Subcutaneous adipose tissue (tissue), 4 donors: ENCODE measurements around the gene PTCH2. TPM values are rescaled to one million over a fixed set of nuclear protein-coding genes. Genes with fewer than 3 reads are reported as not detected.

Experiments used
- total RNA-seq, 4 donors: library from RNA; depleted of rRNA; stranded (reverse); fragments of >200 nt; gene quantifications; one replicate each; pipeline ENCODE4 v1.1.0, GENCODE V29; 2016
- TF ChIP-seq, protein P1 (sequence below): fragments of 450-650 bp; IDR thresholded peaks from one replicate; pipeline ENCODE4 v1.5.1; 2016; ENCODE audit warnings: low read depth, mild to moderate bottlenecking, control low read depth, antibody characterized with exemption, moderate library complexity

The PTCH2 gene
- total RNA-seq, 4 donors from 2014 or later, result 0.66 to 1.1 (median 0.68) TPM; not detected in 1

DNA sequence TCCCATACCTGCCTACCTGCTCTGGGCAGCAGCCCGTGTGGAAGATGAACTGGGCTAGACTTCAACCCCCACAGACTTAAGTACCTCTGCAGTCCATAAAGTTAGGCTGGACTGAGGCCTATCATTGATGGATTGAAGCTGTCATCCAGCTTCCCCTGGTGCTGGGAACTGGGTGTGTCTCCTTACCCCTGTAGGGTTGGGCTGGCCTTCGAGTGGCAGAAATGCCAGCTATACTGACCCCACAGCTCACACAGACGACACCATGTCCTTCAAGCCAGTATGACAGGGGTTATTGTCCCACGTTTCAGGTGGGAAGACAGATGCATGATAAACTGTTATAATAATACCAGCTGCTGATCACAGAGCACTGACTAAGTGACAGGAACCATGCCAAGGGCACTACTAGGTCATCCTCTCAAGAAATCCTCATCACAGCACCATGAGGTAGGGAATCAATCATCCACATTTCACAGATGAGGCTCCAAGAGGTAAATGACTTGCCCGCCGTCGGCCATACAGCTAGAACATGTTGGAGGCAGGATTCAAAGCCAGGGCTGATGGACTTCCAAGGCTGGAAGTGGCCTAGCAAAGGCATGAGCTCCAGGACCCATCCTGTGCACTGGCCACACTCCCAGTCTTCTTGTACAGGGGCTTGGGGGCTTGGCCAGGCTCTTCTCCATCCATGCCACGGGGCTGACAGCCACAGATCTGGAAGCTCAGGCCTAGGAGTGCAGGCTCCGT is 54.8 kb downstream of the PTCH2 start, which contains the start of gene BEST4:
TSS of gene BEST4 (minus strand) at position 51 of the 741 bp plus-strand sequence. CDS start 465 bp downstream, outside the sequence.
- TF ChIP-seq, protein P1, sequence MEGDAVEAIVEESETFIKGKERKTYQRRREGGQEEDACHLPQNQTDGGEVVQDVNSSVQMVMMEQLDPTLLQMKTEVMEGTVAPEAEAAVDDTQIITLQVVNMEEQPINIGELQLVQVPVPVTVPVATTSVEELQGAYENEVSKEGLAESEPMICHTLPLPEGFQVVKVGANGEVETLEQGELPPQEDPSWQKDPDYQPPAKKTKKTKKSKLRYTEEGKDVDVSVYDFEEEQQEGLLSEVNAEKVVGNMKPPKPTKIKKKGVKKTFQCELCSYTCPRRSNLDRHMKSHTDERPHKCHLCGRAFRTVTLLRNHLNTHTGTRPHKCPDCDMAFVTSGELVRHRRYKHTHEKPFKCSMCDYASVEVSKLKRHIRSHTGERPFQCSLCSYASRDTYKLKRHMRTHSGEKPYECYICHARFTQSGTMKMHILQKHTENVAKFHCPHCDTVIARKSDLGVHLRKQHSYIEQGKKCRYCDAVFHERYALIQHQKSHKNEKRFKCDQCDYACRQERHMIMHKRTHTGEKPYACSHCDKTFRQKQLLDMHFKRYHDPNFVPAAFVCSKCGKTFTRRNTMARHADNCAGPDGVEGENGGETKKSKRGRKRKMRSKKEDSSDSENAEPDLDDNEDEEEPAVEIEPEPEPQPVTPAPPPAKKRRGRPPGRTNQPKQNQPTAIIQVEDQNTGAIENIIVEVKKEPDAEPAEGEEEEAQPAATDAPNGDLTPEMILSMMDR, result no peak

DNA sequence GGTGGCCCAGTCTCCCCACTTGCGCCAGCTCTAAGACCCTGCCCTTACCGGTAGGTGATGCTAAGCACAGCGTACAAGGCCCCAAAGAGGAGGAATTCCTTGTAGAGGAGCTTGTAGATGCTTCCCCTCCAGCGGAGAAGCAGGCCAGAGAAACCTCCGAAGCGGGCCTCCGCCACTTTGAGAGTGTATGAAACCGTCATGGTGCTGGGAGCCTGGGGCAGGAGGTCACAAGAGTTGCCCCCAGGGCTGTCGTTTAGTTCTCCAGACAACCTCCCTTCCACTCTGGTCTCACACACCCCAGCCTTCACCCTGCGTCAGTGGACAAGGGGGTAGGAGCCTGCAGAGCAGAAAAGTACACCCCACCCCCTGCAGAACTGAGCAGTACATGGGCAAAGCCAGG is 55.5 kb downstream of the PTCH2 start:
- TF ChIP-seq, protein P1, result no peak

DNA sequence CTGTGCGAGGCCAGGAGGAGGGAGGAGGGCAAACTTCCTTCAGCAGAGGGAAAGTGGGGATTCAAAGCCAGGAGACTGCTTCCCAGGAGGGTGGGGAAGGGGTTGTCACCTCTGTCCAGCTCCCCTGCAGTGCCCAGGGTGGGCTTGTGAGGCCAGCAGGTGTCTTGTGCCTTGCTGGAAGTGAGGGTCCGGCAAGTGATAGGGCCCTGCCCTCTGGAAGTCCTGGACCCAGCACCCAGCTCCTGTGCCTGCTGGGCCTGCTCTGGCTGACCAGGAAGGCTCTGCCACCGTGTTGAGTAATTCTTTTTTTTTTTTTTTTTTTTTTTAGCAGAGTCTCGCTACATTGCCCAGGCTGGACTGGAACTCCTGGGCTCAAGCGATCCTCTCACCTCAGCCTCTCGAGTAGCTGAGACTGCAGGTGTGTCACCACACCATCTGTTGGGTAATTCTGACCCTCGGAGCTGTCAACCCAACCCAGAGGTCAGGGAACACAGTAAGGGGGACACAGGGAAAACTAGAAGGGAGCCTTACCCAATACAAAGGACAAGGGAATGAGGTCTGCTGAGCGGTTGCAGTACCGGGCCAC is 56.1 kb downstream of the PTCH2 start:
- TF ChIP-seq, protein P1, result no peak

DNA sequence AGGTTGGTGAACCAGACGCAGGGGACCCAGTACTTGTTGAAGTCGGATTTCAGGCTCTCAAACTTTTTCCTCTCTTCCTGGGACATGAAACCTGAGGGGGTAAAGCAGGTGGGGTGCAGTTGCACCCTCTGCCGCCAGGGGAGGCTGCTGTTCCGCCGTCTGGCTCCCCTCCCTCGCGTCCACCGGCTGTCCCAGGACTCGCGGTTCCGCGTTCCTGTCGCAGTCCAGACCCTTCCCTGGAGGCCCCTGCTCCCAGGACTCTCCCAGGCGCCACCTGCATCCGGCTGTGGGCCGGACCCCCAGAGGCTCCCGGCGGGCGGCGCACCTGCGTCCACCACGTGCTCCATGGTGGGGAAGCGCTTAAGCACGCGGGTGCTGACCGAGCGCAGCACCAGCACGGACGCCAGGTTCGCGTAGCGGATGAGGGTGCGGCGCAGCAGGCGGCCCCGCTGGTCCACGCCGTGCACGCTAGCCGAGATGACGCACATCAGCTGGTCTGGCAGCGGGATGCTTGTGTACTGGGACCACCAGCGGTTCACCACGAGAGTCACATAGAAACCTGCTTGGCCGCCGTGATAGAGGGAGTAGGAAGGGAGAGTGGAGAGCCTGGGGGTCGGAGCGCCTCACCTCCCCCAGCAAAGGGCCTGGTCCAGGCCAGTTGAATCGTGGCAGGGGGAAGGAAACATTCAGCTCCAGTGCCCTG is 56.8 kb downstream of the PTCH2 start:
- TF ChIP-seq, protein P1, result no peak

DNA sequence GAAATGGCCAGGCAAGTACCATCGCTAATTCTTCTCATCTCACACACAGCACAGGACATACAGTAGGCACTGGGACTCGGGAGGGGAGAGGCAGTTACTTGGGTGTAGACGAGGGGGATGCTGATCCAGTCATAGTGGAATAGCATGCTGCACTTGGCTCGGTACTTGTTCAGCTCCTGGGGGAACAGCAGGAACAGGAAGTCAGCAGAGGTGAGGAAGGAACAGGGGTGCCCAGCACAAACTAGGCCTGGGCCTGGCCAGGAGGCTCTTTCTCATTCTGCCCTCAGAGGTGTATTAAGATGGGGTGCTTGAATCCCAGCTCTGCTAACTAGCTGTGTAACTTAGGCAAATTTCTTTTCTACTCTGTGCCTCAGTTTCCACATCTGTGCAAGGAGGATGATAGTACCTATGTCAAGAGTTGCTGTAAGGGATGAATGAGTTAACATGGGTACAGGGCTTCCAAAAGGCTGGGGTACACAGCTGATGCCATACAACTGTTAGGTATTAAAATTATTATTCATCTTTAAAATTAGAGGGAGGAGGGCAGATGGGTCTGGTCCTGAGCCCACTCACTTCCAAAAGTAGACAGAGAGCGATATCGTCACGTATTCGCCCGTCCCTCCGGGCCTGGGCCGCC is 57.4 kb downstream of the PTCH2 start:
- TF ChIP-seq, protein P1, result no peak

DNA sequence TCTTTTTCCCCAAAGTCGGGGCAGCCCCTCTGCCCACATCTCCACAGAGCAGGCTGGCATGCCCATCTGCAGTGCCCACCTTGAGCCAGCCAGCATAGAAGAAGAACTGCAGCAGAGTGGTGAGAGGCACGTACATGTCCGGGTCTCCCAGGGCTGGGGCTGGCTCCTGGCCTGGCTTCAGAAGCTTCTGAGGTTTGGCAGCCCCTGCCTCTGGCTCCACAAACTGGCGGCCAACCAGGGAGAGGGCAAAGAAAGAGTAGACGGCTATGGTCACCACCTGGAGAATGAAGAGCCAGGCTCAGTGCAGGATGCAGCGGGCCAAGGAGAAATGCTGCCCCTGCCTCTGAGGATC is 58.0 kb downstream of the PTCH2 start:
- TF ChIP-seq, protein P1, result no peak
